GM12873 (cell line): ENCODE results near the gene DNAJB11.
A peak's percentile ranks its signal among the peaks of the same experiment; 100 is the strongest.

Source experiments
- CTCF ChIP-seq: IDR thresholded peaks from 2 replicates; pipeline ENCODE4 v1.5.1; 2012; ENCODE audit warnings: low read depth, mild to moderate bottlenecking, moderate library complexity, low read length, control low read depth; ENCODE audit not compliant: insufficient read depth; ENCODE audit errors: missing control alignments

The DNAJB11 gene

DNA sequence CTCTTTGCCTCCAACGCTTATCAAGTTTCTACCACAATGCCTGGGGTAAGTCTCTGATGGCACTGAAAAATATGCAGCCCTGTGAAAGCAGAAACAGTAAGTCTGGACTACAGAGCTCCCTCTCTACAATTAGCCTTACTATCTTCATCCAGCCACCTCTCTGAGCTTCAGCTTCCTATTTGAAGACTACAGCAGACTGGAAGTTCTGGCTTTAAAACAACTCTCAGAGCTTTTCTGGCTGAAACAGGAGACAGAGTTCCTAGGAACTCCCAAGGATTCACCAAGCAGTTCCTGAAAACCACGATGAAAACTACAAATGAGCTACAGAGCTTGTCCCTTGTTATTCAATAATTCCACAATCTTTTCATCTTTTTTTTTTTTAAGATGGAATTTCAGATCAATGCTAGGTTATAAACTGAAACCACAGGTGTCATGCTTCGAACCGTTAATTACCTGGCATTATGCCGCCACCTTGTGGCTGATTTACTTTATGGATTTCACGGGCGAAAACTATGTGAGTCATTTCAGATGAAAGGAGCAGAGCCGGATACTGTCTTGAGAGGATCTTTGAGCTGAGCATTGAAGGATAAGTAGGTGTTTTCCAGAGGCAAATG is 30.2 kb upstream of the DNAJB11 start:
- TF ChIP-seq CTCF = peak; percentile 61

DNA sequence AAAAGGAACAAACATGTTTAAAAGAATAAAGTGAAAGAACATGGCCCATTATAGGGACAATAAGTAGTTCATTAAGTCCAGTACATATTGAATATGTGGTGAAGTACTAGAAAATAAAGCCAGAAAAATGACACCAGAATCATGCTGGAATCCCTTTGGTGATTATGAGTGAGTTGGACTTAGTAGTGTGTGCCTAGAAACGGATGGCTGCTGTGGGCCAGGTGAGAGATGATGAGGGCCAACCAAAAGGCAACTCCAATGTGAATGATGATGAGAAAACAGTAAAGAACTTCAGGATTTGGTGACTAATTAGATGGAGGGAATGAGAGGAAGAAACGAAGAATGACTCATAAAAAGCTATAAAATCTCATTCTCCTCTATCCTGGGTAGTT is 29.7 kb upstream of the DNAJB11 start:
- no peak for TF ChIP-seq CTCF

DNA sequence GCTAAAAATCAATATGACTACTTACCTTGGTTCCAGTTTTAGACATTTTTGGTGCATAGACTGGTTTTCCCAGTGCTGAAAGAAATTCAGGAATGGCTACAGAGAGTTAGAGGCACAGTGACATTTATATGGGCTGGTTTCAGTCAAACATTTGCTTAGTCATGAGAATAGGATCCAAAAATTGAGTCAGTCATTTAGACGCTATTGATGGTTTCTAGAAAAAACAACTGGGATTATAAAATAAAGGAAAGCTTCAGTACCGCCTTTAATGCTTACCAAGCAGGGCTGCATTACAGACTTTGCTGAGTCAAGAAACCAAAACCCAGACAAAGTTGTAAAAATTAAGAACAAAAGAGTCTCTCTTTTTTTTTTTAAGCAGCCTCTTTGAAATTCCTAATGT is 26.2 kb upstream of the DNAJB11 start, which contains the start of gene CRYGS:
Gene CRYGS, minus strand, starts transcription at position 100 of the 400 bp plus-strand sequence. Its CDS starts 54 bp downstream, at position 46.
- TF ChIP-seq CTCF = no peak

GRCh38 chr3:186549497-186549896 is 21.0 kb upstream of the DNAJB11 start:
- no peak for TF ChIP-seq CTCF

DNA sequence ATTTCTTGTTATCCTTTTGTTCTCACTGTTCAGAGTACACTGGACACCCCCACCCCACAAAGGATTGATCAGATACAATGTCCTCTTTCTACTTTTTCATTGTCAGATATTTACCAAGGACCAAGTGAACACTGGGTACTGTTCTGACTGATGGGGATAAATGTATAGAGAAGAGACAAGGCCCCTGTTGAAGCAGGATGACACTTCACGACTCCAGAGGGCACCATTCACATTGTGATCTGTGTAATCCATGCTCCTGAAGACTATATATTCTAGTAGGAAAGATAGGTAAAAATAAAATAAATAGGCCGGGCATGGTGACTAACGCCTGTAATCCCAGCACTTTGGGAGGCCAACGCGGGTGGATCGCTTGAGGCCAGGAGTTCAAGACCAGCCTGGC is 19.1 kb upstream of the DNAJB11 start:
- TF ChIP-seq CTCF = no peak

- TF ChIP-seq CTCF = no peak
These were observed 18.0 kb upstream of the DNAJB11 start for GRCh38 chr3:186552408-186553031.

DNA sequence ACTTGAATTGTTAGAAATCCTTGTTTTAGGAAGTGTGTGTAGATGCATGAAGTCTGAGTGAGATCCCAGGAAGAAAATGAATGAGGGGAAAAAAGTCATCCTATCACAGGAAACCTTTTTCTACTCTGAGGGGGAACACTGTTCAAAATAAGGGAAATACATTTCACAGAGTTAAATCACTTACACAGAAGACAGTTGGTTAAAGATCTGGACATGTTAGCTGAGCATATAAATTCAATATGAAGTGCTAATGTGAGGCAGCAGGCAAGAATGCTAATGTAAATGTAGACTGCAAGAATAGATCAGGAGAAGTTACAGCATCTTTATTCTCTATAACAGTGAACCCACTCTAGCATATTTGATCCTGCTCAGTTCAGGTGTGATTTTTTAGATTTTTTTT is 5.9 kb upstream of the DNAJB11 start:
- no peak for TF ChIP-seq CTCF
